GM23248 (cell line): Measurements from ENCODE around the gene GIGYF1.

Experiments
- EZH2 ChIP-seq: fragments of 200-600 bp; sonication (generic); IDR thresholded peaks from 2 replicates; pipeline ENCODE4 v1.6.1; 2018; ENCODE audit warnings: antibody characterized with exemption, mild to moderate bottlenecking; ENCODE audit not compliant: insufficient read depth, poor library complexity, severe bottlenecking
- EZH2phosphoT487 ChIP-seq: fragments of 200-600 bp; sonication (generic); IDR thresholded peaks from 2 replicates; pipeline ENCODE4 v1.6.1; 2018; ENCODE audit warnings: antibody characterized with exemption, moderate library complexity, mild to moderate bottlenecking, low read depth; ENCODE audit not compliant: insufficient read depth

- no peak for TF ChIP-seq EZH2
- TF ChIP-seq EZH2phosphoT487 = no peak
Measured at GRCh38 chr7:100736671-100737070, 42.6 kb upstream of the GIGYF1 start.
